ENCODE results near the gene PLEKHH3. TPM values are rescaled to one million over a fixed set of nuclear protein-coding genes. Genes with fewer than 3 reads are reported as not detected.

PLEKHH3 gene
- total RNA-seq, 1 experiment from 2014 or later, result 21.4 TPM

DNA sequence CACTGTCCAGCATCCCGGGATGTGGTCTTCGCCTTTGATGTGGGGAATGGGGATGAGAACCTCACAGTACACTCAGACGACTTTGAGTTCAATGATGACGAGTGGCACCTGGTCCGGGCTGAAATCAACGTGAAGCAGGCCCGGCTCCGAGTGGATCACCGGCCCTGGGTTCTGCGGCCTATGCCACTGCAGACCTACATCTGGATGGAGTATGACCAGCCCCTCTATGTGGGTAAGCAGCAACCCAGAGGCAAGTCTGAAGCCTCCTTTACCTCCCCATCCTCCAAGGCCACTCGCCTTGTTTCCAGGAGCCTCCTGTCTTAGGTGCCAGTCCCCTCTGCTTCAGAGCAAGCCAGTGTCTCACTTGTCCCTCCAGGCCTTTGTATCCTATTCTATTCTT lies 15.7 kb upstream of the PLEKHH3 start:
- Mint-ChIP-seq H3K36me3 (ENCODE audit: insufficient read depth in 1 of 3, low read depth in 3 of 3) (peaks cover 19 to 20% (median 19%) of the 10 kb centered on the region in 3 experiments), H3K27ac (no peak overlapping the region), H3K9me3 (no peaks in the 10 kb centered on the region; a peak in 2 of 5 replicates), H3K27me3 (ENCODE audit: low read depth) (no peaks in the 10 kb centered on the region; the same call in 1 of the 2 replicates), H3K4me3 (no peak overlapping the region; a peak in 1 of 5 replicates), H3K4me1 (peaks cover 0 to 11% of the 10 kb centered on the region in 2 experiments; a peak in 2 of 4 replicates)
- no peak overlapping the region for H2BK120ac ChIP-seq (ENCODE audit: low read depth, low read length, poor library complexity, severe bottlenecking)
- no peak overlapping the region for H3K27ac ChIP-seq (ENCODE audit: insufficient read length, low read depth, low read length)
- H4K20me1 ChIP-seq (ENCODE audit: control insufficient read depth, insufficient read depth, insufficient read length), result no peaks in the 10 kb centered on the region
- no peak overlapping the region for H2AK5ac ChIP-seq (ENCODE audit: insufficient read length, low read length)
- no peak overlapping the region for H3T11ph ChIP-seq (ENCODE audit: low read length)
- H4K91ac ChIP-seq (ENCODE audit: insufficient read length, low read depth, low read length), result no peak overlapping the region
- H3K9ac ChIP-seq (ENCODE audit: extremely low read depth, insufficient read length, low read length), result no peak overlapping the region
- no peak overlapping the region for H3K4ac ChIP-seq (ENCODE audit: low read depth, low read length)
- TF ChIP-seq, protein P1, sequence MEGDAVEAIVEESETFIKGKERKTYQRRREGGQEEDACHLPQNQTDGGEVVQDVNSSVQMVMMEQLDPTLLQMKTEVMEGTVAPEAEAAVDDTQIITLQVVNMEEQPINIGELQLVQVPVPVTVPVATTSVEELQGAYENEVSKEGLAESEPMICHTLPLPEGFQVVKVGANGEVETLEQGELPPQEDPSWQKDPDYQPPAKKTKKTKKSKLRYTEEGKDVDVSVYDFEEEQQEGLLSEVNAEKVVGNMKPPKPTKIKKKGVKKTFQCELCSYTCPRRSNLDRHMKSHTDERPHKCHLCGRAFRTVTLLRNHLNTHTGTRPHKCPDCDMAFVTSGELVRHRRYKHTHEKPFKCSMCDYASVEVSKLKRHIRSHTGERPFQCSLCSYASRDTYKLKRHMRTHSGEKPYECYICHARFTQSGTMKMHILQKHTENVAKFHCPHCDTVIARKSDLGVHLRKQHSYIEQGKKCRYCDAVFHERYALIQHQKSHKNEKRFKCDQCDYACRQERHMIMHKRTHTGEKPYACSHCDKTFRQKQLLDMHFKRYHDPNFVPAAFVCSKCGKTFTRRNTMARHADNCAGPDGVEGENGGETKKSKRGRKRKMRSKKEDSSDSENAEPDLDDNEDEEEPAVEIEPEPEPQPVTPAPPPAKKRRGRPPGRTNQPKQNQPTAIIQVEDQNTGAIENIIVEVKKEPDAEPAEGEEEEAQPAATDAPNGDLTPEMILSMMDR (conservative IDR thresholded peaks at IDR 0.05), result no peak
- no peak overlapping the region for H2BK12ac ChIP-seq (ENCODE audit: insufficient read length, low read depth, low read length)
- H4K5ac ChIP-seq (ENCODE audit: insufficient read length, low read depth, low read length), result no peak overlapping the region
- DNase-seq, result no peak
- no peak overlapping the region for H3K23ac ChIP-seq (ENCODE audit: insufficient read length, low read depth, low read length)
- H3K56ac ChIP-seq (ENCODE audit: insufficient read length, low read depth, low read length), result no peak overlapping the region
- no peaks in the 10 kb centered on the region for H3K79me1 ChIP-seq (ENCODE audit: insufficient read depth, low read depth, low read length, poor library complexity, severe bottlenecking)
- no peak overlapping the region for H4K8ac ChIP-seq (replicated peaks; ENCODE audit: insufficient read length, low read depth, low read length)
- H3K9me3 ChIP-seq (ENCODE audit: control insufficient read depth, low read depth, low read length), result no peaks in the 10 kb centered on the region
- no peak overlapping the region for H2AFZ ChIP-seq (ENCODE audit: low read length)
- no peaks in the 10 kb centered on the region for H3K23me2 ChIP-seq (ENCODE audit: insufficient read length, low read depth, low read length, poor library complexity, severe bottlenecking)
- no peaks in the 10 kb centered on the region for H3K79me2 ChIP-seq (ENCODE audit: insufficient read depth, low read length)
- H3K18ac ChIP-seq (ENCODE audit: insufficient read length, low read depth, low read length), result no peak overlapping the region
- H3K4me2 ChIP-seq (ENCODE audit: insufficient read depth, insufficient read length, low read length), result no peak overlapping the region
- H3K14ac ChIP-seq (ENCODE audit: insufficient read depth, low read length), result no peak overlapping the region; the same call in 1 of the 2 replicates
- WGBS (ENCODE audit: extremely low coverage, insufficient read length, low lambda C conversion rate), result no CpG with 5 or more reads among the region's 11 CpGs
- no peak overlapping the region for H2BK15ac ChIP-seq (ENCODE audit: low read depth, low read length)
- no peaks in the 10 kb centered on the region for H3K4me1 ChIP-seq (ENCODE audit: insufficient read depth, low read length)
- H2BK5ac ChIP-seq (ENCODE audit: insufficient read length, low read length), result no peak overlapping the region
- no peaks in the 10 kb centered on the region for H3K27me3 ChIP-seq (ENCODE audit: insufficient read depth, low read length)
- H2BK20ac ChIP-seq (ENCODE audit: low read depth, low read length, poor library complexity, severe bottlenecking), result no peak overlapping the region
